Spleen (tissue), 11 donors: ENCODE measurements around the gene PEAK1. TPM values are rescaled to one million over a fixed set of nuclear protein-coding genes. Genes with fewer than 3 reads are reported as not detected.

Experiments
- DNase-seq: peaks from one replicate; pipeline ENCODE4 v3.0.0-alpha.2; 2020
- H3K27ac ChIP-seq, 8 donors: fragments of 200-600 bp; sonication (generic) in 7 of 8; 1 replicate in 4 of 8; 2 replicates in 4 of 8; pipeline versions ENCODE4 v1.5.0 to v1.8.0; 2016 to 2021; ENCODE audit warnings: inconsistent platforms in 4 of 8, mild to moderate bottlenecking in 4 of 8, moderate library complexity in 1 of 8
- H3K27me3 ChIP-seq, 7 donors: fragments of 200-600 bp; sonication (generic) in 6 of 7; replicated peaks in 1 of 7; 1 replicate in 4 of 7; 2 replicates in 3 of 7; pipeline versions ENCODE4 v1.5.0 to v1.8.0; 2016 to 2021; ENCODE audit warnings: inconsistent platforms in 3 of 7, mild to moderate bottlenecking in 1 of 7
- H3K36me3 ChIP-seq, 6 donors: fragments of 200-600 bp; sonication (generic) in 5 of 6; 1 replicate in 4 of 6; 2 replicates in 2 of 6; pipeline versions ENCODE4 v1.5.0 to v1.8.0; 2016 to 2021; ENCODE audit warnings: inconsistent platforms in 2 of 6
- H3K4me1 ChIP-seq, 6 donors: fragments of 200-600 bp; sonication (generic) in 5 of 6; 1 replicate in 3 of 6; 2 replicates in 3 of 6; pipeline versions ENCODE4 v1.5.0 to v1.8.0; 2016 to 2021; ENCODE audit warnings: inconsistent platforms in 3 of 6
- H3K4me3 ChIP-seq, 8 donors: fragments of 200-600 bp; sonication (generic) in 7 of 8; 1 replicate in 4 of 8; 2 replicates in 4 of 8; pipeline versions ENCODE4 v1.5.0 to v1.8.0; 2016 to 2021; ENCODE audit warnings: inconsistent platforms in 4 of 8, mild to moderate bottlenecking in 4 of 8, moderate library complexity in 2 of 8
- H3K9me3 ChIP-seq, 8 donors: fragments of 200-600 bp; sonication (generic) in 7 of 8; 1 replicate in 4 of 8; 2 replicates in 4 of 8; pipeline versions ENCODE4 v1.5.0 to v1.8.0; 2016 to 2021; ENCODE audit warnings: inconsistent platforms in 4 of 8
- POLR2A ChIP-seq, 3 donors: fragments of 450-650 bp; IDR thresholded peaks; one replicate each; pipeline ENCODE4 v1.5.1; 2017; ENCODE audit warnings: antibody characterized with exemption in 3 of 3, mild to moderate bottlenecking in 1 of 3
- POLR2AphosphoS5 ChIP-seq, 3 donors: sonication (generic); formaldehyde crosslinking; IDR thresholded peaks; one replicate each; pipeline ENCODE4 v1.5.1; 2017; ENCODE audit warnings: antibody characterized with exemption in 3 of 3
- WGBS, 5 donors: extraction: QIAGEN DNeasy Blood & Tissue Kit in 3 of 5; methylation state at CpG; one replicate each; pipeline versions ENCODE4 v1.1.5 to v1.1.7; 2013 to 2018; 5-methylcytosine and 5-hydroxymethylcytosine counted together
- intact Hi-C: fragments of 100-400 bp; cut with DNase I; formaldehyde crosslinking; loops from one replicate; pipeline ENCODE4 v1.15.0; 2023; ENCODE audit warnings: low total_unique reads
- polyA plus RNA-seq, 3 donors: library from polyadenylated mRNA; stranded (reverse); fragments of 200-250 nt; gene quantifications; one replicate each; pipeline ENCODE4 v1.2.1, GENCODE V29; 2013
- total RNA-seq, 7 donors: library from RNA; depleted of rRNA in 3 of 7; stranded (reverse); fragments of >200 nt in 3 of 7; fragmentation: NEBNext Ultra II Directional in 4 of 7; extraction: Animal tissue kit (Norgen Biotek cat#: 25700) in 4 of 7; gene quantifications; one replicate each; pipeline versions ENCODE4 v1.1.0 to v1.2.1, GENCODE V29; 2016 to 2021
- TF ChIP-seq, protein P1 (sequence below), 11 experiments: fragments of 200-600 bp in 7 of 11; fragments of 450-650 bp in 4 of 11; sonication (generic) in 4 of 11; IDR thresholded peaks in 8 of 11; conservative IDR thresholded peaks in 3 of 11; 1 replicate in 7 of 11; 2 replicates in 4 of 11; pipeline versions ENCODE4 v1.4.0 to v1.8.0; 2016 to 2021; ENCODE audit warnings: antibody characterized with exemption in 11 of 11, inconsistent platforms in 4 of 11, mild to moderate bottlenecking in 1 of 11
- donor health status: healthy with polysubstance abuse.
- donor health status: DM: no; HTN: no; CAD: no; lungs with moderate emphysema.
- donor health status: DM: no; HTN: no; CAD: no.
- donor health status: Bipolar disorder and iron deficiency.
- donor health status: healthy.
- donor health status: DM: no; HTN: no; CAD: no.
- donor health status: DM: yes; HTN: yes; CAD: no.

Gene PEAK1
- total and polyA plus RNA-seq, 10 donors, result 5.0 to 415 (median 175) TPM

DNA sequence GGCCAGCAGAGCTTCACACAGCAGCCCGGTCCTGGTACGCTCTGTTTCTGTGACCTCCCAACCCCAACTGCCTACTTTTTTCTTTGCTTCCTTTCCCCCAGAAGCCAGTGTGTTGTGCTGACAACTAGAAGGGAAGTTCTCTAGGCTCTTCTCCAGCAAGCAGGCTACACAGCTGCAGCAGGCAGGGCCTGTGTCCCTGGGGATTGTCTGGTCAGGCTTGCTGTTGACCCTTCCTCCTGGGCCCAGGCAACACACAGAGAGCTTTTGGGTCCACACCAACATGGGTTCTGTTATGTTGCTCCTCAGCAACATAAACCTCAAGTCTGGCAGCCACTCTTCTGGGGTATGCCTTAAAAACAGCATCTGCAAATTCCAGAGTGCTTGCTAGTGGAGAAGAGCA, 312.8 kb downstream of the PEAK1 start:
- Histone ChIP-seq H3K9me3 (no peaks in the 10 kb centered on the region), H3K4me1 (peaks cover 0 to 36% (median 11%) of the 10 kb centered on the region in 6 donors), H3K36me3 (peaks cover 0 to 19% (median 4%) of the 10 kb centered on the region in 6 donors), H3K4me3 (no peak overlapping the region), H3K27me3 (no peaks in the 10 kb centered on the region), H3K27ac (peak overlapping the region in 5 of 8 donors; percentile 18 to 56 (median 37))
- intact Hi-C loops, result no loop called here
- WGBS, 5 donors, result 76 to 87% (median 80%) methylated on average over 2 of the region's 2 CpGs
- peak in 2 of 3 donors; percentile 35 to 39 for TF ChIP-seq POLR2AphosphoS5 (IDR thresholded peaks at IDR 0.05)
- no peak for TF ChIP-seq POLR2A (IDR thresholded peaks at IDR 0.05)
- no peak for DNase-seq

DNA sequence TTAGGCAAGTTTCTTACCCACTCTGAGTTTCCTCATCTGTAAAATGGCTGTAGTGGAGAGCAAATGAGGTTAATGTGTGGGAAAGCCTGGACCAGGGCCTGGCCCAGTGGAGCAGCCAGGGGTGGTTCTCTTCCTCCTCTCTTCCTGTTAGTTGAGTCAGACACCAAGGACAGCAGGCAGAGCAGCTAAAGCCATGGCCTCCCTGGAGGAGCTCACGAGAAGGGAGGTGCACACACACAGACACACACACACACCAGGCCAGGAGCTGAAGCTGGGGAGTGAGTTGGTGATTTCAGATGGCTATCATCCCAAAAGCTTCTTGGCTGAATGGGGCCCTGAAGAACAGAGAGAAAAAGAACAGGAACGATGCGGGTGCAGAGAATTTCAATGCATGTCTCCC, 315.7 kb downstream of the PEAK1 start:
- Histone ChIP-seq H3K9me3 (no peaks in the 10 kb centered on the region), H3K36me3 (no peaks in the 10 kb centered on the region), H3K4me1 (peaks cover 0 to 41% (median 11%) of the 10 kb centered on the region in 6 donors), H3K27ac (peak overlapping the region in 4 of 8 donors; percentile 18 to 66 (median 40)), H3K27me3 (no peaks in the 10 kb centered on the region), H3K4me3 (no peak overlapping the region)
- intact Hi-C loops, result no loop called here
- 86 to 91% (median 89%) methylated on average over 3 of the region's 3 CpGs for WGBS, 5 donors
- no peak for DNase-seq
- TF ChIP-seq, protein P1, sequence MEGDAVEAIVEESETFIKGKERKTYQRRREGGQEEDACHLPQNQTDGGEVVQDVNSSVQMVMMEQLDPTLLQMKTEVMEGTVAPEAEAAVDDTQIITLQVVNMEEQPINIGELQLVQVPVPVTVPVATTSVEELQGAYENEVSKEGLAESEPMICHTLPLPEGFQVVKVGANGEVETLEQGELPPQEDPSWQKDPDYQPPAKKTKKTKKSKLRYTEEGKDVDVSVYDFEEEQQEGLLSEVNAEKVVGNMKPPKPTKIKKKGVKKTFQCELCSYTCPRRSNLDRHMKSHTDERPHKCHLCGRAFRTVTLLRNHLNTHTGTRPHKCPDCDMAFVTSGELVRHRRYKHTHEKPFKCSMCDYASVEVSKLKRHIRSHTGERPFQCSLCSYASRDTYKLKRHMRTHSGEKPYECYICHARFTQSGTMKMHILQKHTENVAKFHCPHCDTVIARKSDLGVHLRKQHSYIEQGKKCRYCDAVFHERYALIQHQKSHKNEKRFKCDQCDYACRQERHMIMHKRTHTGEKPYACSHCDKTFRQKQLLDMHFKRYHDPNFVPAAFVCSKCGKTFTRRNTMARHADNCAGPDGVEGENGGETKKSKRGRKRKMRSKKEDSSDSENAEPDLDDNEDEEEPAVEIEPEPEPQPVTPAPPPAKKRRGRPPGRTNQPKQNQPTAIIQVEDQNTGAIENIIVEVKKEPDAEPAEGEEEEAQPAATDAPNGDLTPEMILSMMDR (IDR thresholded peaks at IDR 0.05 in 8 of 11, conservative IDR thresholded peaks at IDR 0.05 in 3 of 11), result no peak
- TF ChIP-seq POLR2A (IDR thresholded peaks at IDR 0.05) (no peak), POLR2AphosphoS5 (IDR thresholded peaks at IDR 0.05) (peak in 2 of 3 donors; percentile 53 to 54)

DNA sequence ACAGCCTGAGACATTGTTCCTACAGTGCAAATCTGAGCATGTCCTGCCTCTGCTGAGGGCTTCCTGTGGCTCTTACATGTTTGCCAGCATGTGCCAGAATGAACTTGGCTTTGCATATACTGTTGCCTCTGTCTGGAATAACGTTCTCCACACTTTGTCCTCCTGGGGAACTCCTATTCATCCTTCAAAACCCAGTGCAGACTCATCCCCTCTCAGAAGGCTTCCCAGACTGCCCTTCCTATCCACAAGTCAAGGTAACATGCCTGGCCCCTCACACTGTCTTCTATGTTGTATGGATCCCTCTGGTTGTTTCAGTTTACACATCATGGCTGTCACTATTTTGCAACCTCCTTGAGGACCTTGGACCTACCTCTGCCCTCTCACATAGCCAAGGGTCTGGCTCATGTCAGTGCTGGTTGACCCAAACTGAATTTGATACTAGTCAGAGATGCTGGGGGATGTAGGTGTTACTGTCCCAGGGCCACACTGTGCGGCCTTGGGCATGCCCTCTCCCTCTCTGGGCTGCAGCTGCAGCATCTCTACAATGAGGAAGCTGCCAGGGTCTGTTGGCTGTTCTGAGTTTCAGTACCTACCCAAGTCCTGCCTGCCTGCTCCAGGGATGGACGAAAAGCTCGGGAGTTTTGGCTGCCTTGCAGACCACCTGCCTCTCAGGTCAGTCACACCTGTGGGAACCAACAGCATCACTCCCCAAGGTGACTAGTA, 320.0 kb downstream of the PEAK1 start:
- 42 to 84% (median 81%) methylated on average over 3 to 4 of the region's 4 CpGs for WGBS, 5 donors
- intact Hi-C loops, result no loop called here
- Histone ChIP-seq H3K27me3 (no peaks in the 10 kb centered on the region), H3K4me1 (peaks cover 0 to 18% (median 4%) of the 10 kb centered on the region in 6 donors), H3K27ac (no peak overlapping the region), H3K9me3 (no peaks in the 10 kb centered on the region), H3K36me3 (no peaks in the 10 kb centered on the region), H3K4me3 (no peak overlapping the region)
- DNase-seq, result no peak
- TF ChIP-seq POLR2A (IDR thresholded peaks at IDR 0.05) (no peak), POLR2AphosphoS5 (IDR thresholded peaks at IDR 0.05) (no peak)
- TF ChIP-seq, protein P1 (IDR thresholded peaks at IDR 0.05 in 8 of 11, conservative IDR thresholded peaks at IDR 0.05 in 3 of 11), result no peak

DNA sequence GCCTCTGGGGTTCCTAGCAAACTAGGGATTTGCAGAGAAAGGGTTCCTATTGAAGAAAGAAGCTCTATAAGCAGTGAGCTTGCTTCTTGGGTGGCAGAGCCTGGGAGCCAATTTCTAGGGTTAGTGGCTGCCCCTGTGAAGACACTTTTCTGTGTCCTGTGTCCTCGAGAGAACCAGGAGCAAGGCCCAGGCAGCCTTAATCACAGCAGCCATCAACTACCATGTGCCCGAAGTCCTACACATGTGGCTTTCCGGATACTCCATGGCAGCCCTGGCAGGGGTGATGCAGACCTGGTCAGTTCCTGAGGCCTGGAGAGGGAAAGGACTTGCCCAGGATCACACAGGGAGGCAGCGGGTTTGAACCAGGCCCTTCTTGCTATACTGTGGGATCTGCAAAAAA, 321.3 kb downstream of the PEAK1 start:
- WGBS, 5 donors, result 92 to 100% (median 95%) methylated on average over 4 of the region's 4 CpGs
- TF ChIP-seq POLR2A (IDR thresholded peaks at IDR 0.05), result no peak
- TF ChIP-seq, protein P1 (IDR thresholded peaks at IDR 0.05 in 8 of 11, conservative IDR thresholded peaks at IDR 0.05 in 3 of 11), result no peak
- TF ChIP-seq POLR2AphosphoS5 (IDR thresholded peaks at IDR 0.05), result no peak
- H3K9me3 ChIP-seq, result no peaks in the 10 kb centered on the region
- no peak overlapping the region for H3K27ac ChIP-seq
- peaks cover 0 to 5% (median 0%) of the 10 kb centered on the region in 6 donors for H3K4me1 ChIP-seq
- no peaks in the 10 kb centered on the region for H3K36me3 ChIP-seq
- DNase-seq, result no peak
- intact Hi-C loops, result no loop called here
- no peak overlapping the region for H3K4me3 ChIP-seq
- no peaks in the 10 kb centered on the region for H3K27me3 ChIP-seq
